Measurements from ENCODE around the gene SPATA32.

DNA sequence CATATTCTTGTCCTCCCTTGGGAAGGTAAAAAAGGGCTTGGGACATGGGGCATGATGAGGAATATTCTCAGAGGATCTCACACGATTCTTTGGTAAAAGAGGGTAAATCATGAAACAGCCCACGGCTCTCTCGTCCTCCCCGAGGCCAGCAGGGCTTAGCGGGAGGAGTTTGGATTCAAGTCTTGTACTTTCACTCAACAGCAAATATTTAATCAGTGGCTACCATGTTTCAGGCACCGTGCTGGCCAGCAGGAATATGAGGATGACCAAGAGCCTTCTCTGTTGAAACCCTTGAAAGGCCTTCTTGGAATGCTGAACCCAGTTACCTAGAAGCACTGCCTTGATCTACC, 46.1 kb upstream of the SPATA32 start:
- TF ChIP-seq, protein P1, sequence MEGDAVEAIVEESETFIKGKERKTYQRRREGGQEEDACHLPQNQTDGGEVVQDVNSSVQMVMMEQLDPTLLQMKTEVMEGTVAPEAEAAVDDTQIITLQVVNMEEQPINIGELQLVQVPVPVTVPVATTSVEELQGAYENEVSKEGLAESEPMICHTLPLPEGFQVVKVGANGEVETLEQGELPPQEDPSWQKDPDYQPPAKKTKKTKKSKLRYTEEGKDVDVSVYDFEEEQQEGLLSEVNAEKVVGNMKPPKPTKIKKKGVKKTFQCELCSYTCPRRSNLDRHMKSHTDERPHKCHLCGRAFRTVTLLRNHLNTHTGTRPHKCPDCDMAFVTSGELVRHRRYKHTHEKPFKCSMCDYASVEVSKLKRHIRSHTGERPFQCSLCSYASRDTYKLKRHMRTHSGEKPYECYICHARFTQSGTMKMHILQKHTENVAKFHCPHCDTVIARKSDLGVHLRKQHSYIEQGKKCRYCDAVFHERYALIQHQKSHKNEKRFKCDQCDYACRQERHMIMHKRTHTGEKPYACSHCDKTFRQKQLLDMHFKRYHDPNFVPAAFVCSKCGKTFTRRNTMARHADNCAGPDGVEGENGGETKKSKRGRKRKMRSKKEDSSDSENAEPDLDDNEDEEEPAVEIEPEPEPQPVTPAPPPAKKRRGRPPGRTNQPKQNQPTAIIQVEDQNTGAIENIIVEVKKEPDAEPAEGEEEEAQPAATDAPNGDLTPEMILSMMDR (IDR thresholded peaks at IDR 0.05; ENCODE audit: low read depth, low read length, poor library complexity, severe bottlenecking): no peak
- TF ChIP-seq EZH2phosphoT487 (IDR thresholded peaks at IDR 0.05; ENCODE audit: borderline replicate concordance, low read length): no peak

Measured in DOHH2 (cell line).